ENCODE results near the gene ARMC9. TPM values are rescaled to one million over a fixed set of nuclear protein-coding genes. Genes with fewer than 3 reads are reported as not detected.

ARMC9 gene
- total RNA-seq, 6 donors from 2014 or later = 26.7 to 145 (median 61.0) TPM

DNA sequence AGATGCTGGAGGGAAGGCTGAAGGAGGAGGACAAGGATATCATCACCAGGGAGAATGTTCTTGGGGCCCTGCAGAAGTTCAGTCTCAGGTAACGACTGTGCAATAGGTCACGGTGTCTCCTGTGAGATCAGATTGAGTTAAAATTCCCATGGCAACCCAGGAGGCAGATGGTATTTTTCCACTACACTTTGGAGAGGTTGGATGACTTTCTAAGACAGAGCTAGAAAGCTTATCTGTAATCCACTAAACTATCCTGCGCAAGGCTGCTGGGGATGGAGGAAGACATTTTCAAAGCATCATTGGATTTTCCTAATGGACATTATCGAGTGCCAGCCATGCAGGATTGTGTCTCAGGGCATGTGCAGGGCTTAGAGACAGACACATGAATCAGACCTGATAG lies 74.6 kb downstream of the ARMC9 start:
- Histone ChIP-seq H3K4me3 (no peak overlapping the region), H3K27ac (no peak overlapping the region), H3K9me3 (no peaks in the 10 kb centered on the region), H3K36me3 (peaks cover 0 to 23% (median 16%) of the 10 kb centered on the region in 4 donors), H3K4me1 (peaks cover 0 to 13% (median 0%) of the 10 kb centered on the region in 4 donors), H3K27me3 (no peaks in the 10 kb centered on the region)
- no peak for TF ChIP-seq POLR2AphosphoS5 (IDR thresholded peaks at IDR 0.05)
- TF ChIP-seq, protein P1, sequence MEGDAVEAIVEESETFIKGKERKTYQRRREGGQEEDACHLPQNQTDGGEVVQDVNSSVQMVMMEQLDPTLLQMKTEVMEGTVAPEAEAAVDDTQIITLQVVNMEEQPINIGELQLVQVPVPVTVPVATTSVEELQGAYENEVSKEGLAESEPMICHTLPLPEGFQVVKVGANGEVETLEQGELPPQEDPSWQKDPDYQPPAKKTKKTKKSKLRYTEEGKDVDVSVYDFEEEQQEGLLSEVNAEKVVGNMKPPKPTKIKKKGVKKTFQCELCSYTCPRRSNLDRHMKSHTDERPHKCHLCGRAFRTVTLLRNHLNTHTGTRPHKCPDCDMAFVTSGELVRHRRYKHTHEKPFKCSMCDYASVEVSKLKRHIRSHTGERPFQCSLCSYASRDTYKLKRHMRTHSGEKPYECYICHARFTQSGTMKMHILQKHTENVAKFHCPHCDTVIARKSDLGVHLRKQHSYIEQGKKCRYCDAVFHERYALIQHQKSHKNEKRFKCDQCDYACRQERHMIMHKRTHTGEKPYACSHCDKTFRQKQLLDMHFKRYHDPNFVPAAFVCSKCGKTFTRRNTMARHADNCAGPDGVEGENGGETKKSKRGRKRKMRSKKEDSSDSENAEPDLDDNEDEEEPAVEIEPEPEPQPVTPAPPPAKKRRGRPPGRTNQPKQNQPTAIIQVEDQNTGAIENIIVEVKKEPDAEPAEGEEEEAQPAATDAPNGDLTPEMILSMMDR (IDR thresholded peaks at IDR 0.05) = no peak
- no peak for TF ChIP-seq EP300 (IDR thresholded peaks at IDR 0.05)
- no peak for TF ChIP-seq POLR2A (IDR thresholded peaks at IDR 0.05)
- DNase-seq (no peak), ATAC-seq (ENCODE audit: low FRiP score in 2 of 2) (no peak)
- 92 to 97% methylated on average over 4 of the region's 4 CpGs for WGBS, 2 donors

DNA sequence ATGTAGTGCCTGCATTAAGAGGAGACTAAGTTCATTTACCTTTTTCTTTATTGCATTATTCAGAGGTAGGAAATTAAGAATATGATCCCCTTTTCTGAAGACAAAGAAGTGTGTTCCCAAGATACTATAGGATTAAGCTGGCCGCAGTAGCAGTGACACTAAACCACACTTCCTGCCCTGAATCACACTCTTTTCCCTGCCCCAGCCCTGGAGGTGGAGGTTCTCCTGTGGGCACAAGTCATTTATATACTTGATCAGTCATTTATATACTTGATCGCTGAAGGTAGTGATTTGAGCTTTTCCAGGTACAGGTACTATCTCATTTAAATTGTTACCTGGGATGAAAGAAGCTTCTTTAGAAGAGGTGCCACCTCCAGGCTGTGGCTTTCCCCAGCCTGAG lies 78.6 kb downstream of the ARMC9 start:
- no peak for DNase-seq
- H3K4me1 ChIP-seq = peaks cover 0 to 7% (median 0%) of the 10 kb centered on the region in 4 donors
- TF ChIP-seq POLR2AphosphoS5 (IDR thresholded peaks at IDR 0.05) = no peak
- WGBS, 2 donors = 76 to 94% methylated on average over 2 of the region's 2 CpGs
- no peaks in the 10 kb centered on the region for H3K27me3 ChIP-seq
- H3K27ac ChIP-seq = no peak overlapping the region
- H3K9me3 ChIP-seq = no peaks in the 10 kb centered on the region
- ATAC-seq (ENCODE audit: low FRiP score in 2 of 2) = no peak
- no peak overlapping the region for H3K4me3 ChIP-seq
- peaks cover 3 to 40% (median 24%) of the 10 kb centered on the region in 4 donors for H3K36me3 ChIP-seq

DNA sequence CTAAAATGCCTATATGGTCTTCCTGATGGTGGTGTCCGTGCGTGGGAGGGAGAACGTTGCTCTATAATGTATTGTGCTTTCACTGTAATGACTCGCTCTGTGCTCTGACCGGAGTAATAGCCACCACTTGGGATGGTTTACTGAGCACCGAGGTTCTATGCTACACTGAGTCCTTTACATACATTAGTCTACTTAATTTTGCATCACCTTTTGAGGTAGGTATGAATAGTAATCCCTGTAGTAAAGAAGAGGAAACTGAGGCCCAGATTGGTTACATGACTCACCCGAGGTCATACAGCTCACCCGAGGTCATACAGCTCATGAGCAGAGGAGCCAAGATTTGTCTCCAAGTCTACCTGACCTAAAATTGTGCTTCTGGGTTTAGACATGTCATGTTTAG lies 79.5 kb downstream of the ARMC9 start:
- no peak overlapping the region for H3K4me3 ChIP-seq
- no peak overlapping the region for H3K27ac ChIP-seq
- H3K36me3 ChIP-seq = peaks cover 3 to 41% (median 24%) of the 10 kb centered on the region in 4 donors
- WGBS, 2 donors = 89 to 94% methylated on average over 8 of the region's 8 CpGs
- peaks cover 0 to 7% (median 0%) of the 10 kb centered on the region in 4 donors for H3K4me1 ChIP-seq
- DNase-seq (no peak), ATAC-seq (ENCODE audit: low FRiP score in 2 of 2) (no peak)
- no peaks in the 10 kb centered on the region for H3K27me3 ChIP-seq
- TF ChIP-seq POLR2A (IDR thresholded peaks at IDR 0.05) (no peak), POLR2AphosphoS5 (IDR thresholded peaks at IDR 0.05) (no peak), EP300 (IDR thresholded peaks at IDR 0.05) (no peak)
- TF ChIP-seq, protein P1 (IDR thresholded peaks at IDR 0.05) = no peak
- no peaks in the 10 kb centered on the region for H3K9me3 ChIP-seq

DNA sequence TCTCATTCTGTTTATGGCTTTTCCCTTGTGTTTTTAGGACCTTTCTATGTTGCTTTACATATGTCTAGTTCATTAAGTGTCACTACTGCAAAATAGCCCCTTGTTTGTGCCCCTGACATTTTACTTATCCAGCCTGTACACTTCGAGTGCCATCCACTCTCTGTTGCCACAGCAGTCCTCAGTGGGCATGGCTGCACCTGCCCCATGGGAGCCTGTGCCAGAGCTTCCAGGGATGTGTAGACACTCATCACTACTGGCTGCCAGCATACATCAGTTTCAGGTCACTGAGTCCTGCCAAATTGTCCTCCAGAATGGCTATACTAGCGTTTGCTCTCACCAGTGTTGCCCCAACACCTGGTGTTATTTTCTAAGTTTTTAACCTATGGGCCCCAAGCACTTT lies 80.4 kb downstream of the ARMC9 start:
- Histone ChIP-seq H3K27ac (no peak overlapping the region), H3K4me1 (peaks cover 0 to 7% (median 0%) of the 10 kb centered on the region in 4 donors), H3K4me3 (no peak overlapping the region), H3K36me3 (peaks cover 3 to 32% (median 17%) of the 10 kb centered on the region in 4 donors), H3K9me3 (no peaks in the 10 kb centered on the region), H3K27me3 (no peaks in the 10 kb centered on the region)
- 92% methylated on average over 2 of the region's 2 CpGs for WGBS, 2 donors
- TF ChIP-seq POLR2A (IDR thresholded peaks at IDR 0.05) (no peak), POLR2AphosphoS5 (IDR thresholded peaks at IDR 0.05) (no peak), EP300 (IDR thresholded peaks at IDR 0.05) (no peak)
- TF ChIP-seq, protein P1 (IDR thresholded peaks at IDR 0.05) = no peak
- DNase-seq (no peak), ATAC-seq (ENCODE audit: low FRiP score in 2 of 2) (no peak)

DNA sequence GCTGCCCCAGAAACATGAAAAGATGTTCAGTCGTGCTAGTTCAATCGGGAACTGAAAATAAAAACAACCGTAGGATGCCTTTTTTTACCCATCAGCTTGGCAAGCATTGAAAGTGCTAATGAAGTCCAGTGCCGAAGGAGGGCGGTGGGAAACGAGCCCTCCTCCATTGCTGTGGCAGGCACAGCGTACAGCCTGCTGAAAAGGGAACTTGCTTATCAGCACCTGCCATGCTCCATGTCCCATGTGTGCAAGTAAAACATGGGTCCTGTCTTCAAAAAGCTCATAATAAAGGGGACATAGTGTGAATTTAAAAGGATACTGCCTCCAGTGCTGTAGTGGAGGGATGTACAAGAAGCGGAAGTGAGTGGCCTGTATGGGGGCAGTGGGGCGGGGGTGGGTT lies 82.4 kb downstream of the ARMC9 start:
- ATAC-seq (ENCODE audit: low FRiP score in 2 of 2) = no peak
- 69 to 77% methylated on average over 9 of the region's 9 CpGs for WGBS, 2 donors

More for the DNA sequence above, 82.4 kb downstream of the ARMC9 start:
- H3K27ac ChIP-seq = no peak overlapping the region
- no peak for DNase-seq
- no peaks in the 10 kb centered on the region for H3K4me1 ChIP-seq
- peaks cover 3 to 32% (median 12%) of the 10 kb centered on the region in 4 donors for H3K36me3 ChIP-seq
- TF ChIP-seq, protein P1 (IDR thresholded peaks at IDR 0.05) = no peak
- TF ChIP-seq EP300 (IDR thresholded peaks at IDR 0.05) (no peak), POLR2AphosphoS5 (IDR thresholded peaks at IDR 0.05) (no peak)
- H3K27me3 ChIP-seq = no peaks in the 10 kb centered on the region
- H3K9me3 ChIP-seq = no peaks in the 10 kb centered on the region
- no peak overlapping the region for H3K4me3 ChIP-seq

Measured in upper lobe of left lung (tissue), 6 donors.